Mucosa of gallbladder (tissue), 1 donor: ENCODE data around the gene PTPN22. TPM values are rescaled to one million over a fixed set of nuclear protein-coding genes. Genes with fewer than 3 reads are reported as not detected.
A peak's percentile ranks its signal among the peaks of the same experiment; 100 is the strongest.

Source experiments
- DNase-seq: peaks from one replicate; pipeline ENCODE4 v3.0.0-alpha.2; 2020; ENCODE audit warnings: low spot score
- total RNA-seq: library from RNA; stranded (reverse); gene quantifications from one replicate; pipeline ENCODE4 v1.2.1, GENCODE V29; 2021
- donor health status: DM: no; HTN: no; CAD: no.

PTPN22 gene
- 3.1 TPM for total RNA-seq

DNA sequence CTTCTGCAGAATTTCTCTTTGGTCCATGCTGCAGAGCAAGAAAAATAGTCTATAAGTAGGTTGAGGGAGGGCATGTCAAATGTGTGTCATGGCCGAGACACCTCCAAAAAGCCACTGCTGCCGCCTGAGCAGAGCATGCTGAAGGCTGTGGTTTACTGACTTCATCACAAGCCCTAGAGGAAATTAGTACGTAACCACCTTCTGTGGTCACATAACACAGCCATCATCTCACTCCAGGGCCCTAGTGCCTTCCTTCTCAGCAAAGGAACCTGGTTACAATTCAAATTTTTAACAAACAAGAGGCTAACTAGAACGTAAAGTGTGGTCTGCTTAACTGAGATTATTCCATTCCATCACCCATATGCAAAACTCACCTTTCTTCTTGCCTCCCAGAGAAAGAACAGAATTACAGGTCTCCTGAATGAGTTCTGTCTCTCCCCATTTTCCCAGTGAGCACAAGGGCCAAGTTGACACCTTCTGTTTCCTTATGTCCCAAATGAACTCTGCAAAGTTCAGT lies at the start of gene PTPN22:
Gene PTPN22 (minus strand): TSS at position 116 of the 517 bp plus-strand sequence.
- peak; percentile 54 for DNase-seq

DNA sequence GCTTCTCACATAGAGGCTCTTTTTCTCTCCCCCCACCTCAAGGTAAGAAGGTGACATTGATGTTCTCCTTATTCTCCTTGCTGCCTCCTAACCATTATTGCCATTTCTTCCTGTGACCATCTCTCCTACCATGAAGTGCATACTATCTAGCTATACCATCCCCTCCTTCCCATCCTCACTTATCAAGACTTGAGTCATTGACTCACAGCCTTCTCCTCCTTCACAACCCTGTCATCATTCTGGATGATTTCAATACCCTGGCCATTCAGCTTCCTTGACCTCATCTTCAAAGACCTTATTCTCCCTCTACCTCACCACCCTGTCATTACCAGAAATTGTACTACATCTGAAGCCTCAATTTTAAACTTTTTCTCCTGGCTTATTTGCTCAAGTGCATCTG lies 46.7 kb upstream of the PTPN22 start:
- no peak for DNase-seq

- DNase-seq = no peak
Observed at GRCh38 chr1:113917400-113918082, 46.0 kb upstream of the PTPN22 start.

DNA sequence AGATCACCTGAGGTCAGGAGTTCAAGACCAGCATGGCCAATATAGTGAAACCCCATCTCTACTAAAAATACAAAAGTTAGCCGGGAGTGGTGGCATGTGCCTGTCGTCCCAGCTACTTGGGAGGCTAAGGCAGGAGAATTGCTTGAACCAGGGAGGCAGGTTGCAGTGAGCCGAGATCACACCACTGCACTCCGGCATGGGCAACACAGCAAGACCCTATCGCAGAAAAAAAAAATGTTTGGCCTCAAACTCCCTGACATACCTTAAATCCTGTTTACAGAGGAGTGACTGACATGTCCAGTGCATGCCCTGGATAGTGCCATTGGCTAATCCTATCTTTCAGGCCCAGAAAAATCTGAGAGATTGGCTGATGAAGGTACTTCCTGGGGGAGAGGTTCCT lies 45.5 kb upstream of the PTPN22 start:
- no peak for DNase-seq

- DNase-seq = no peak
Observed at GRCh38 chr1:113913887-113914664, 42.6 kb upstream of the PTPN22 start.

DNA sequence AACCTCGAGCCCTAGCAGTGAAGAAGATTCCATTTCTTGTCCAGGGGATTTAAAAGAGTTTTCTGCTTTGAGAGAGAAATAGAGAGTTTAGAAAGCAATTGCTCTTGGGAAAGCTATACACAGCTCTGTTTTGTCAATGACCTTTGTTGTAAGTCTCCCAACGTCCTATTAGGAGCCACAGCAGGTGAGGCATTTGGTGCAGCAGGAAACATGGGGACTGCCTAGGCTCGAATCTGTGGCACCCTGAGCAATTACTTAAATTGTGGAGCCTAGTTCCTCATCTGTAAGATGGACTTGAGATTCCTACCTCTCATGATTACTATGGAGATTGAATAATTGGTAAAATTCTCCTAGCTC lies 41.8 kb upstream of the PTPN22 start:
- DNase-seq = no peak

- peak; percentile 21 for DNase-seq
Observed at GRCh38 chr1:113912594-113913311, 41.2 kb upstream of the PTPN22 start.

GRCh38 chr1:113905435-113905861 lies 33.9 kb upstream of the PTPN22 start:
- DNase-seq = no peak

DNA sequence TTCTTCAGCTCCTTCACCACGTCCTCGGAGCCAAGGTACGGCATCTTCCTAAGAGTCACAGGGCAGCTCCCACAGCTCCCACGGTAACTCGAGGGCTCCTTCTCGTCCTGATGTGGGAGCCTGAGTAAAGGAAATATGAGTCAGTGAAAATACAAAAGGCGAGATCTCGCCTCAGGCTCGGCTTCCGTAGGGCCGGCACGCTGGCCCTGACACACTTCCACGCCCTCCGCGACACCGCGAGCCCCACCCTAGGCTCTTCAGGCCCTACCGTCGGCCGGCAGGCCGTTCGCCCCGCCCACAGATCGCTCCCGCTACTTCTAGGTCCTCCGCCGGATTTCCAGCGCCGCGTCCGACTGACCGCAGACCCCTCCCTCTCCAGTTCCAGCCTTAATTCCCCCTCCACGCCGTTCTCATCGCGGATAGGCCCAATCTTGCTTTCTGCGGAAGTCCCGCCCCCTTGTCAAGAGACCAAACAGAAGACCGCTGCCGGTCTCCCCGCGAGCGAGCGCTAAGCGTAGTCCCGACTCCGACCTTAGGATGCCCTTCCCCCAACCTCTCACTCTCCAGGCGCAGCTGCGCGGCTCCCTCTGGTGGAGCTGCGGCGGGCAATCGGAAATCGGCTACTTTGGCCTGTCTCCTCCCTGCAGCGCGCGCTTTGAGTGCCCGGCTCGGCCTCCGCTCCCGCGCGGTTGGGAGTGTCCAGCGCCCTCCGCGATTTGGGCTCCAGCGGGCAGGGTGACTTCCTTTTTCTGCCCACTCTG lies 33.3 kb upstream of the PTPN22 start, which contains the start of the genes AP4B1 and DCLRE1B:
Gene AP4B1 (minus strand): TSS at position 126 of the 761 bp plus-strand sequence. CDS start 82 bp downstream, at position 44.
Gene DCLRE1B (plus strand): TSS at position 653 of the 761 bp plus-strand sequence. CDS start 261 bp downstream, outside the sequence.
- peak; percentile 99 for DNase-seq

GRCh38 chr1:113904293-113904673 lies 32.8 kb upstream of the PTPN22 start:
- DNase-seq = no peak

DNA sequence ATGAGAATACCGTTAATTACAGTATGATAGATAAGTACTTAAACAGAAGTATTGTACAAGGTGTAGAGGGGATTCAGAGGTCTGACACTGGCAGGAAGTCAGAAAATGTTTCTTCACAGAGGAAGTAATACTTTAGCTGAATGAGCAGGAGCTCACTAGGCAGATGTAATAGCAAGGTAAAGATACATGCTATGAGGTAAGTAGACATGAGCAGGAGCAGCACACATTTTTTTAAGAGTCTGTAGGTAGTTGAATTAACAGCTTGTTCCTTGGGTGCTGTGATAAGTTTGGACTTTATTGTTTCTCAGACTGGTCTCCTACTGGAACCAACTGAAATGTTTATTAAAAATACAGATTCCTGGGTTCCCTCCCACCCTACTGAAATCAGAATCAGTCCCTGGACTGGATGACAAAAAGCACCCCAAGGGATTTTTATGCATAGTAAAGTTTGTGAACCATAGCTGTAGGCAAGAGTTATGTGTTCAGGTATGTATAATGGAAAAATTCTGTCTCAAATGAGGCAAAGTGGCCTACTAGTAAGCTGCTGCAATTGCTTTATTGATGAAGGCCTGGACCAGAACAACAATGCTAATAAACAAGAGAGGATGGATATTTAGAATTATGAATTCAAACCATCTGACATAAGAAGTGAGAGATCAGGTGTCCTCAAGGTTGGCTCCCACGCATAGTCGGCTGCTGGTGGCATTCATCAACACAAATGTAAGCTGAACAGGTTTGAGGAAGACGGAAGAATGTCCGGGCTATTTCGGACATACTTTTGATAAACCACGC lies 32.2 kb upstream of the PTPN22 start:
- DNase-seq = no peak

DNA sequence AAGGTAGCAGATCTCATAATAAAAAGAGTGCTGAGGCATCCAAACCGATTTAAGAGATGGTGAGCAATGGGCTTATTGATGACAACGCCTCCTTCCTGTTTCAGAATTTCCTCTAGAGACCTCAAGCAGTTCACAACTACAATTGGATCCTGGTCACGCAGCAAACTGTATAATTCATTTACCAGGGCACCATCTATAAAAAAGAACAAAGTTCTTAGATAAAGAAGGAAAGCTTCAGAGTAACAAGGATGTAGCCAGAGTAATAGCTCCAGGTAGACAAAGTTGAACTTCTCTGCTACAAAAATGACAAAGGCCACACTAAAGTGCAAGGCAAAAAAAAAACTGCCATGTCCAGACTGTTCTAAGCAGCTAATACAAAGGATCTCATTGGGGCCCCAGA lies 29.7 kb upstream of the PTPN22 start:
- DNase-seq = no peak

DNA sequence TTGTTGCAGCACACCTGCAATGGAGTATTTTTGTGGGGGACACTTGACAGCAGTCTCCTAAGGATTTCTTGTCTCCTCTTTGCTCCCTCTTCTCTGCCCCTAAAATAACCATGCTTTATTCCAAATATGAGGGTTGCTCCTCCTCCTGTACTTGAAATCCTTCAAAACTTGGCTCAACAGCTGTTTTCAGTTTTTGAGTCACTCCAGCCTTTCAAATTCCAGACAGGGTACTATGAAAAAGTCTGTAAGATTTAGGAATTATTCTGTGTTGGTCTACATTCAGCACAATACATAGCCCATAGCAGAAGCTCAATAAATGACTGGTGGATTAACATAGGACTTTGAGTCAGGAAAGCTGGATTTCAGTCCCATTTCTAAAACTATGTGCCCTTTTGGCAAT lies 27.6 kb upstream of the PTPN22 start:
- DNase-seq = no peak

DNA sequence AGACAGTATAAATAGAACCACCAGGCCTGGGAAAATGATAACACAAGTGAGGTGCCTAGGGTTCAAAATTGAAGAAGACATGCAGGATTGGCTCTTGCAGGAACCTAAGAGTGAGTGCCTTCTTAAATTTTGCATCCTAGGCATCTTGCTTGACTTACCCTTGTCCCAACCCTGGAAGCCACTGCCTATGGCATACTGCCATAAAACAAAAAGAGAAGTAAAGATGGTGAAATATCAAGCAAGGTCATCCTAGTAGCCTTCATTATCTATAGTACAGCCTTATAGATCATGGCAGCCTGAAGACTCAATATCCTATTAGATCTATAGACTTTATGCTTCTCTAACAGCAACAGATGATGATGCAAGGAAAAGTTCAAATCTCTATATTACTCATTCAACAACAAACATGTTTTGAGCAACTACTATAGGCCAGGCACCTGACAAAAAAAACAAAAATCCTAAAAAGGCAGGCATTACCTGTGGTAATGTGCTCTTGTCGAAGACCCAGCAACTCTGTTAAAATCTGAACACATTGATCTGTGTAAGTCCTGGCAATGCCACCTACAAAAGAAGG lies 26.8 kb upstream of the PTPN22 start:
- no peak for DNase-seq

DNA sequence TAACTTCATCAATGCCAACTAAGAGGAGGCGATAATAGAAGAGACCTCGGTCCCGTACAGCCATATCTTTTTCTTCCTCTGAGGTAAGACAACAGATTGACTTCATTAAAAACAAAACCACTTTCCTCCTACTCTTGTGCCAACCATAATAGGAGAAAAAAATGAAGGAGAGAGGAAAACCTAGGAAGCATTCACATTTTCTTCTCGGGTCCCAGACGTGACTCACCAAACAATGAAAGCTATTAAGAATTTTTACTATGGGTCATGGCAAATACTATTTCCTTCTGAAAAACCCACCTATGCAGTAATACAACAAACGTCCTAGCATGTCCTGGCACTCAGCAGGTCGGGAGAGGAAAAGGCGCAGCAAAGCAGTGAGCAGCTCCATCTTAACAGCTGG lies 24.4 kb upstream of the PTPN22 start:
- DNase-seq = no peak

DNA sequence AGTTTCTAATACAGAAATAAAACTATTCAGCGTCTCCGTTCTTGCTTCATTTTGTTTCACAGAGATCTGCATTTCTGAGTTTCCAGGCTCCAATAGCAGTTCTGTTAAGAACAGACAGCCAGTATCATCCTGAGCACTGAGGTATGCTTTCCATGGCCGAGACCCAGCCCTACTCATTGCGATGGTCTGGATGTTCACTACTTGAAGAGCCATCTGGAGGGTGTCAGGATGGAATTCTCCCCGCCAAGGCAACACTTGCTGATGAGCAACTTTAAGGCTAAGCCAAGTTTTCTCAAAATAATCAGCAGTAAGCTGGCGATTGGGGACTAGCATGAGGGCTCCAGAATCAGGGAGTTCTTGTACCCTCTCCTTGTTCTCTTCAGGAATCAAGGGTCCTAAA lies 23.6 kb upstream of the PTPN22 start:
- DNase-seq = peak; percentile 16

- no peak for DNase-seq
Observed at GRCh38 chr1:113893267-113893666, 21.8 kb upstream of the PTPN22 start.

GRCh38 chr1:113891631-113892220 lies 20.2 kb upstream of the PTPN22 start:
- DNase-seq = no peak

GRCh38 chr1:113890816-113891215 lies 19.3 kb upstream of the PTPN22 start:
- no peak for DNase-seq
